Spleen (tissue), 7 donors: ENCODE measurements around the gene TNFSF15.

Experiments used
- CTCF ChIP-seq, 11 experiments: fragments of 200-600 bp in 7 of 11; fragments of 450-650 bp in 4 of 11; sonication (generic) in 4 of 11; IDR thresholded peaks in 8 of 11; conservative IDR thresholded peaks in 3 of 11; 1 replicate in 7 of 11; 2 replicates in 4 of 11; pipeline versions ENCODE4 v1.4.0 to v1.8.0; 2016 to 2021; ENCODE audit warnings: antibody characterized with exemption in 11 of 11, inconsistent platforms in 4 of 11, mild to moderate bottlenecking in 1 of 11
- POLR2A ChIP-seq, 3 donors: fragments of 450-650 bp; IDR thresholded peaks; one replicate each; pipeline ENCODE4 v1.5.1; 2017; ENCODE audit warnings: antibody characterized with exemption in 3 of 3, mild to moderate bottlenecking in 1 of 3
- POLR2AphosphoS5 ChIP-seq, 3 donors: sonication (generic); formaldehyde crosslinking; IDR thresholded peaks; one replicate each; pipeline ENCODE4 v1.5.1; 2017; ENCODE audit warnings: antibody characterized with exemption in 3 of 3
- donor health status: DM: no; HTN: no; CAD: no; lungs with moderate emphysema.
- donor health status: DM: no; HTN: no; CAD: no.
- donor health status: DM: no; HTN: no; CAD: no.

GRCh38 chr9:114745108-114745848, 60.6 kb downstream of the TNFSF15 start:
- TF ChIP-seq CTCF (IDR thresholded peaks at IDR 0.05 in 8 of 11, conservative IDR thresholded peaks at IDR 0.05 in 3 of 11) (no peak), POLR2A (IDR thresholded peaks at IDR 0.05) (no peak), POLR2AphosphoS5 (IDR thresholded peaks at IDR 0.05) (no peak)
